Measurements from ENCODE around the gene ZNF587.
A peak's percentile ranks its signal among the peaks of the same experiment; 100 is the strongest.

ZNF587 gene

GRCh38 chr19:57813919-57814504 lies 35.6 kb upstream of the ZNF587 start:
- Histone ChIP-seq H3K4me3 (peak overlapping the region; percentile 93), H3K36me3 (ENCODE audit: insufficient read depth, low read length) (peaks cover 11% of the 10 kb centered on the region; the same call in 1 of the 2 replicates), H3K27ac (no peak overlapping the region), H3K9ac (ENCODE audit: insufficient read length) (peak overlapping the region; percentile 83), H3K9me3 (ENCODE audit: low read depth, low read length) (no peaks in the 10 kb centered on the region)
- DNase-seq (ENCODE audit: low read depth, low spot score), result no peak
- TF ChIP-seq POLR2AphosphoS5 (IDR thresholded peaks at IDR 0.05; ENCODE audit: borderline replicate concordance, low read depth, low read length), result no peak
- no peak for TF ChIP-seq EZH2 (IDR thresholded peaks at IDR 0.05)
- no peak for TF ChIP-seq FOXP2 (optimal IDR thresholded peaks at IDR 0.05; ENCODE audit: control extremely low read depth, extremely low read length, insufficient read depth)

GRCh38 chr19:57814505-57815246 lies 35.0 kb upstream of the ZNF587 start, which contains the start of gene ZNF552:
Gene ZNF552, minus strand, starts transcription at chr19:57814913. Its CDS starts 170 bp downstream, at chr19:57814743.
- no peak within 1 kb of the TSS for H3K27ac ChIP-seq
- TF ChIP-seq POLR2AphosphoS5 (IDR thresholded peaks at IDR 0.05; ENCODE audit: borderline replicate concordance, low read depth, low read length) (peak; percentile 93), EZH2 (IDR thresholded peaks at IDR 0.05) (no peak)
- peaks cover 5% of the 10 kb centered on the region; the same call in 1 of the 2 replicates for H3K36me3 ChIP-seq (ENCODE audit: insufficient read depth, low read length)
- H3K9me3 ChIP-seq (ENCODE audit: low read depth, low read length), result no peaks in the 10 kb centered on the region
- peak; percentile 75 for DNase-seq (ENCODE audit: low read depth, low spot score)
- peak within 1 kb of the TSS; percentile 93 for H3K4me3 ChIP-seq
- peak within 1 kb of the TSS; percentile 83 for H3K9ac ChIP-seq (ENCODE audit: insufficient read length)

GRCh38 chr19:57815247-57816075 lies 34.2 kb upstream of the ZNF587 start:
- Histone ChIP-seq H3K9ac (ENCODE audit: insufficient read length) (no peak overlapping the region), H3K36me3 (ENCODE audit: insufficient read depth, low read length) (peaks cover 2% of the 10 kb centered on the region; the same call in 1 of the 2 replicates), H3K27ac (no peak overlapping the region), H3K4me3 (peak overlapping the region; percentile 93), H3K9me3 (ENCODE audit: low read depth, low read length) (no peaks in the 10 kb centered on the region)
- TF ChIP-seq FOXP2 (optimal IDR thresholded peaks at IDR 0.05; ENCODE audit: control extremely low read depth, extremely low read length, insufficient read depth) (no peak), EZH2 (IDR thresholded peaks at IDR 0.05) (no peak), POLR2AphosphoS5 (IDR thresholded peaks at IDR 0.05; ENCODE audit: borderline replicate concordance, low read depth, low read length) (no peak)
- no peak for DNase-seq (ENCODE audit: low read depth, low spot score)

GRCh38 chr19:57816652-57817051 lies 33.0 kb upstream of the ZNF587 start:
- no peak overlapping the region for H3K9ac ChIP-seq (ENCODE audit: insufficient read length)
- peaks cover 5% of the 10 kb centered on the region; the same call in 1 of the 2 replicates for H3K36me3 ChIP-seq (ENCODE audit: insufficient read depth, low read length)
- H3K9me3 ChIP-seq (ENCODE audit: low read depth, low read length), result no peaks in the 10 kb centered on the region
- TF ChIP-seq POLR2AphosphoS5 (IDR thresholded peaks at IDR 0.05; ENCODE audit: borderline replicate concordance, low read depth, low read length) (no peak), EZH2 (IDR thresholded peaks at IDR 0.05) (no peak), FOXP2 (optimal IDR thresholded peaks at IDR 0.05; ENCODE audit: control extremely low read depth, extremely low read length, insufficient read depth) (no peak)
- no peak for DNase-seq (ENCODE audit: low read depth, low spot score)
- H3K4me3 ChIP-seq, result no peak overlapping the region
- H3K27ac ChIP-seq, result no peak overlapping the region

- Histone ChIP-seq H3K4me3 (no peak overlapping the region), H3K27ac (no peak overlapping the region), H3K36me3 (ENCODE audit: insufficient read depth, low read length) (peaks cover 15% of the 10 kb centered on the region), H3K9ac (ENCODE audit: insufficient read length) (no peak overlapping the region), H3K9me3 (ENCODE audit: low read depth, low read length) (no peaks in the 10 kb centered on the region)
- TF ChIP-seq EZH2 (IDR thresholded peaks at IDR 0.05) (no peak), POLR2AphosphoS5 (IDR thresholded peaks at IDR 0.05; ENCODE audit: borderline replicate concordance, low read depth, low read length) (no peak), FOXP2 (optimal IDR thresholded peaks at IDR 0.05; ENCODE audit: control extremely low read depth, extremely low read length, insufficient read depth) (no peak)
- DNase-seq (ENCODE audit: low read depth, low spot score), result no peak
Observed at GRCh38 chr19:57817976-57818375, 31.7 kb upstream of the ZNF587 start.

- no peak overlapping the region for H3K27ac ChIP-seq
- no peaks in the 10 kb centered on the region for H3K9me3 ChIP-seq (ENCODE audit: low read depth, low read length)
- peaks cover 19% of the 10 kb centered on the region for H3K36me3 ChIP-seq (ENCODE audit: insufficient read depth, low read length)
- TF ChIP-seq FOXP2 (optimal IDR thresholded peaks at IDR 0.05; ENCODE audit: control extremely low read depth, extremely low read length, insufficient read depth), result no peak
- no peak for TF ChIP-seq EZH2 (IDR thresholded peaks at IDR 0.05)
- TF ChIP-seq POLR2AphosphoS5 (IDR thresholded peaks at IDR 0.05; ENCODE audit: borderline replicate concordance, low read depth, low read length), result no peak
- no peak overlapping the region for H3K4me3 ChIP-seq
- no peak for DNase-seq (ENCODE audit: low read depth, low spot score)
- H3K9ac ChIP-seq (ENCODE audit: insufficient read length), result no peak overlapping the region
Observed at GRCh38 chr19:57818378-57818777, 31.3 kb upstream of the ZNF587 start.

GRCh38 chr19:57819475-57820148 lies 30.0 kb upstream of the ZNF587 start:
- Histone ChIP-seq H3K4me3 (peak overlapping the region; percentile 97), H3K9ac (ENCODE audit: insufficient read length) (peak overlapping the region; percentile 99), H3K27ac (peak overlapping the region; percentile 61; the same call in 1 of the 2 replicates), H3K9me3 (ENCODE audit: low read depth, low read length) (no peaks in the 10 kb centered on the region), H3K36me3 (ENCODE audit: insufficient read depth, low read length) (peaks cover 31% of the 10 kb centered on the region)
- TF ChIP-seq EZH2 (IDR thresholded peaks at IDR 0.05) (no peak), POLR2AphosphoS5 (IDR thresholded peaks at IDR 0.05; ENCODE audit: borderline replicate concordance, low read depth, low read length) (peak; percentile 89), FOXP2 (optimal IDR thresholded peaks at IDR 0.05; ENCODE audit: control extremely low read depth, extremely low read length, insufficient read depth) (no peak)
- peak; percentile 59 for DNase-seq (ENCODE audit: low read depth, low spot score)
